Neural progenitor cell (in vitro differentiated cells): ENCODE results near the gene ISM1. TPM values are rescaled to one million over a fixed set of nuclear protein-coding genes. Genes with fewer than 3 reads are reported as not detected.

Experiments used
- DNase-seq: peaks from one replicate; pipeline ENCODE4 v3.0.0-alpha.2; 2016; ENCODE audit warnings: low spot score
- H2AFZ ChIP-seq: fragments of 200-600 bp; sonication (generic); replicated peaks from 2 replicates; pipeline ENCODE4 v1.6.1; 2016; ENCODE audit warnings: antibody characterized with exemption
- H3F3A ChIP-seq: fragments of 200-600 bp; sonication (generic); 2 replicates; pipeline ENCODE4 v1.6.1; 2016; ENCODE audit warnings: antibody characterized with exemption, low read depth
- H3K27ac ChIP-seq: fragments of 200-600 bp; sonication (generic); 2 replicates; pipeline ENCODE4 v1.5.1; 2016; ENCODE audit warnings: mild to moderate bottlenecking
- H3K27me3 ChIP-seq: fragments of 200-600 bp; sonication (generic); 2 replicates; pipeline ENCODE4 v1.6.1; 2016; ENCODE audit warnings: mild to moderate bottlenecking, moderate library complexity
- H3K36me3 ChIP-seq: fragments of 200-600 bp; sonication (generic); 2 replicates; pipeline ENCODE4 v1.5.1; 2016
- H3K4me1 ChIP-seq: fragments of 200-600 bp; sonication (generic); 2 replicates; pipeline ENCODE4 v1.6.1; 2016; ENCODE audit warnings: mixed run types
- H3K4me2 ChIP-seq: fragments of 200-600 bp; sonication (generic); 2 replicates; pipeline ENCODE4 v1.6.1; 2016
- H3K4me3 ChIP-seq: fragments of 200-600 bp; sonication (generic); 2 replicates; pipeline ENCODE4 v1.5.1; 2016
- H3K79me2 ChIP-seq: fragments of 200-600 bp; sonication (generic); 2 replicates; pipeline ENCODE4 v1.6.1; 2016; ENCODE audit warnings: low read depth
- H3K9ac ChIP-seq: fragments of 200-600 bp; sonication (generic); 2 replicates; pipeline ENCODE4 v1.6.1; 2016
- H3K9me3 ChIP-seq: fragments of 200-600 bp; sonication (generic); 2 replicates; pipeline ENCODE4 v1.5.1; 2016; ENCODE audit warnings: low read depth
- H4K20me1 ChIP-seq: fragments of 200-600 bp; sonication (generic); 2 replicates; pipeline ENCODE4 v1.6.1; 2016; ENCODE audit warnings: low read depth
- H3K27ac Mint-ChIP-seq: 3 replicates; pipeline ENCODE4 v1.8.0; 2021; ENCODE audit warnings: mixed read lengths
- H3K27me3 Mint-ChIP-seq: 2 replicates; pipeline ENCODE4 v1.8.0; 2022; ENCODE audit warnings: low read depth, mild to moderate bottlenecking, inconsistent platforms, moderate library complexity, mixed read lengths; ENCODE audit not compliant: insufficient read depth
- H3K36me3 Mint-ChIP-seq: 3 replicates; pipeline ENCODE4 v1.8.0; 2021; ENCODE audit warnings: mixed read lengths
- H3K4me1 Mint-ChIP-seq: 3 replicates; pipeline ENCODE4 v1.8.0; 2021; ENCODE audit warnings: mixed read lengths
- H3K4me3 Mint-ChIP-seq: 3 replicates; pipeline ENCODE4 v1.8.0; 2021; ENCODE audit warnings: mild to moderate bottlenecking, moderate library complexity, mixed read lengths
- H3K9me3 Mint-ChIP-seq: 3 replicates; pipeline ENCODE4 v1.8.0; 2020; ENCODE audit warnings: mixed read lengths
- CTCF ChIP-seq: fragments of 200-600 bp; sonication (generic); IDR thresholded peaks from 2 replicates; pipeline ENCODE4 v1.5.1; 2017; ENCODE audit warnings: antibody characterized with exemption, mild to moderate bottlenecking
- EZH2 ChIP-seq: fragments of 200-600 bp; sonication (generic); IDR thresholded peaks from 2 replicates; pipeline ENCODE4 v1.6.1; 2017; ENCODE audit warnings: antibody characterized with exemption, mild to moderate bottlenecking, moderate library complexity
- EZH2phosphoT487 ChIP-seq: fragments of 200-600 bp; sonication (generic); IDR thresholded peaks from 2 replicates; pipeline ENCODE4 v1.6.1; 2017; ENCODE audit warnings: antibody characterized with exemption
- total RNA-seq: library from RNA; depleted of rRNA; stranded (reverse); fragments of >200 nt; gene quantifications from 2 replicates; pipeline ENCODE4 v1.2.3, GENCODE V29; 2015; ENCODE audit warnings: low replicate concordance

The ISM1 gene
- total RNA-seq, 1 donor from 2014 or later = not detected

DNA sequence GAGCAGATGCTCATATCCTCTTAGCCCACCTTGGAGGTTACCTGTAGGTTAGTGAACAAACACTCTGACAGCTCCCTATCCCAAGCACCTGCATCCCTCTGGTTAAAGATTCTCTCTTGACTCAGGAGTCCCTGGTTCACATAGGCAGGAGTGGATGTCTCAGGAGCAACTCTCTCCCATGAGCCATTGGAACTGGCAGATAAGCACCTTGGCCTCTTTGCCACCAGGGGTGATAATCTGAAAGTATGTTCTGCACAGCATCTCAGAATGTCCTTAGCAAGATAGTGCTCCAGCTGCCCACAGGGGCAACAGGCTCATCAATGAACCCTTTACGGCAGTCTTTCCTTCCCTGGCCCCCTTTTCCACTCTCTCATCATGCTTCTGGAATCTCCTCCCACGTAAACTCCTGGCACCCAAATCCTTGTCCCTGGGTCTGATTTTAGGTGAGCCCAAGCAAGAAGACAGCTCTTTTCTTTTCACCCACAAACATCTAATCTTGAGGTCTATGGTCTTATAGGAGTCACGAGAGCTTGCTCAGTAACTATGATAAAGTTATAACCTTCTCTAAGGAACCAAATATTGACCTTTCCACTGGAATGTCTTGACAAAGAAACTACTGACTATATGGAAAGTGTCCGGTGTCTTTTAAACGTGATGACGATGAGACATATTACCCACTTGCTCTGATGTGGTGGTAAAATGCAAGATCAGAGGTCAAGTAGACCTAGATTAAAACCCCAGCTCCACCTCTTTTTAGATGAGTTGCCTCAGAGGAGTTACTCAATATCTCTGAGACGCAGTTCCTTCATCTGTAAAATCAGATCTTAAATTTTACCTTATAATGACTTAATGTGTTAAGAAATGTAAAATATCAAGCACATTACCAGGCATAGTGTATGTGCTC lies 39.8 kb upstream of the ISM1 start:
- Histone ChIP-seq H4K20me1 (no peaks in the 10 kb centered on the region), H3K27me3 (no peaks in the 10 kb centered on the region), H3K4me2 (no peak overlapping the region), H3K9me3 (no peaks in the 10 kb centered on the region), H3K4me3 (no peak overlapping the region), H3K36me3 (no peaks in the 10 kb centered on the region), H3K9ac (no peak overlapping the region), H3K4me1 (no peaks in the 10 kb centered on the region), H3K27ac (no peak overlapping the region), H3K79me2 (no peaks in the 10 kb centered on the region), H2AFZ (no peak overlapping the region), H3F3A (no peaks in the 10 kb centered on the region)
- H3K27ac Mint-ChIP-seq = no peak overlapping the region
- no peak for DNase-seq
- peaks cover 10% of the 10 kb centered on the region for H3K9me3 Mint-ChIP-seq
- H3K4me3 Mint-ChIP-seq = no peak overlapping the region
- H3K27me3 Mint-ChIP-seq = peaks cover 4% of the 10 kb centered on the region
- no peaks in the 10 kb centered on the region for H3K4me1 Mint-ChIP-seq
- H3K36me3 Mint-ChIP-seq = no peaks in the 10 kb centered on the region
- TF ChIP-seq EZH2 (no peak), EZH2phosphoT487 (no peak), CTCF (no peak)

- no peaks in the 10 kb centered on the region for H3K9me3 ChIP-seq
- H3K4me3 ChIP-seq = no peak overlapping the region
- H3K4me3 Mint-ChIP-seq = no peak overlapping the region
These were observed 38.1 kb upstream of the ISM1 start for GRCh38 chr20:13183005-13183404.

GRCh38 chr20:13186043-13186774 lies 34.9 kb upstream of the ISM1 start:
- H3K27me3 Mint-ChIP-seq = peaks cover 4% of the 10 kb centered on the region
- H3K27ac Mint-ChIP-seq = no peak overlapping the region

More at GRCh38 chr20:13183005-13183404, 38.1 kb upstream of the ISM1 start:
- H2AFZ ChIP-seq = no peak overlapping the region
- no peak overlapping the region for H3K27ac ChIP-seq
- TF ChIP-seq EZH2 (no peak), CTCF (no peak)
- no peak for DNase-seq
- no peak overlapping the region for H3K27ac Mint-ChIP-seq
- no peaks in the 10 kb centered on the region for H3K36me3 ChIP-seq
- H3K27me3 ChIP-seq = no peaks in the 10 kb centered on the region
- H3K27me3 Mint-ChIP-seq = peaks cover 4% of the 10 kb centered on the region
- no peaks in the 10 kb centered on the region for H3F3A ChIP-seq
- no peak overlapping the region for H3K9ac ChIP-seq
- no peak overlapping the region for H3K4me2 ChIP-seq
- peaks cover 2% of the 10 kb centered on the region for H3K36me3 Mint-ChIP-seq
- no peaks in the 10 kb centered on the region for H3K79me2 ChIP-seq
- no peaks in the 10 kb centered on the region for H3K4me1 ChIP-seq
- no peaks in the 10 kb centered on the region for H3K4me1 Mint-ChIP-seq
- H4K20me1 ChIP-seq = no peaks in the 10 kb centered on the region
- H3K9me3 Mint-ChIP-seq = peaks cover 12% of the 10 kb centered on the region

More at GRCh38 chr20:13186043-13186774, 34.9 kb upstream of the ISM1 start:
- Mint-ChIP-seq H3K9me3 (peaks cover 9% of the 10 kb centered on the region), H3K36me3 (peaks cover 2% of the 10 kb centered on the region), H3K4me1 (no peaks in the 10 kb centered on the region), H3K4me3 (no peak overlapping the region)
- TF ChIP-seq EZH2phosphoT487 = no peak
- no peak for TF ChIP-seq EZH2
- no peak for TF ChIP-seq CTCF
- Histone ChIP-seq H3K27me3 (no peaks in the 10 kb centered on the region), H3F3A (no peaks in the 10 kb centered on the region), H4K20me1 (no peaks in the 10 kb centered on the region), H3K9ac (no peak overlapping the region), H3K9me3 (no peaks in the 10 kb centered on the region), H3K27ac (no peak overlapping the region), H3K4me2 (no peak overlapping the region), H3K4me3 (no peak overlapping the region), H2AFZ (no peak overlapping the region), H3K4me1 (no peaks in the 10 kb centered on the region), H3K79me2 (no peaks in the 10 kb centered on the region), H3K36me3 (no peaks in the 10 kb centered on the region)
- DNase-seq = no peak
